Fibroblast of the conjunctiva (primary cell): Measurements from ENCODE around the gene RASD2.

Source experiments
- DNase-seq: peaks from one replicate; pipeline ENCODE4 v3.0.0-alpha.2; 2010; ENCODE audit warnings: low read depth

RASD2 gene

GRCh38 chr22:35586771-35587170 lies 46.1 kb downstream of the RASD2 start:
- DNase-seq, result no peak

GRCh38 chr22:35587447-35587870 lies 46.8 kb downstream of the RASD2 start:
- DNase-seq, result no peak

DNA sequence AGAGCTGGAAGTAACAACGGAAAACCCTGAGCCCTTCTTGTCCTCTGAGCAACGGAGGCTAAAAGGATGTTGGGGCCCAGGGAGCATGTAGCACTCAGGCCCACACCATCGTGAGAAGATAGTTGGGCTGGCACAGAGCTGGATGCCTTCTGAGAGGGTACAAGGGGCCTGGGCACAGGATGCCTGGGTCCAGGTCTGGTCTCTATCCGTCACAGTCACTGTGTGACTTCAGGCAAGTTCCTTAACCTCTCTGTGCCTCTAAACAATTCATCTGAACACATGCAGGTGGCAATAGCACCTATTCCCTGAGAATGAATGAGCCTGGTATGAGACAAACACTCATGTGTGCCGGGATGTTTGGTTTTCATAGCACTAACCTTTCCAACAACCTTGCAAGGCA lies 47.3 kb downstream of the RASD2 start:
- no peak for DNase-seq

GRCh38 chr22:35589071-35589755 lies 48.6 kb downstream of the RASD2 start:
- peak; percentile 59 for DNase-seq

GRCh38 chr22:35589756-35590093 lies 49.1 kb downstream of the RASD2 start:
- no peak for DNase-seq

- no peak for DNase-seq
These were observed 50.1 kb downstream of the RASD2 start for GRCh38 chr22:35590634-35591295.

- DNase-seq, result no peak
These were observed 51.2 kb downstream of the RASD2 start for GRCh38 chr22:35591714-35592417.

- no peak for DNase-seq
These were observed 51.9 kb downstream of the RASD2 start for GRCh38 chr22:35592418-35592967.

GRCh38 chr22:35593071-35593890 lies 52.6 kb downstream of the RASD2 start:
- DNase-seq, result no peak

- DNase-seq, result no peak
These were observed 53.4 kb downstream of the RASD2 start for GRCh38 chr22:35593891-35594470.

GRCh38 chr22:35594686-35595085 lies 54.1 kb downstream of the RASD2 start:
- no peak for DNase-seq

- DNase-seq, result no peak
These were observed 56.2 kb downstream of the RASD2 start for GRCh38 chr22:35596821-35597220.

- no peak for DNase-seq
These were observed 57.2 kb downstream of the RASD2 start for GRCh38 chr22:35597692-35598395.

DNA sequence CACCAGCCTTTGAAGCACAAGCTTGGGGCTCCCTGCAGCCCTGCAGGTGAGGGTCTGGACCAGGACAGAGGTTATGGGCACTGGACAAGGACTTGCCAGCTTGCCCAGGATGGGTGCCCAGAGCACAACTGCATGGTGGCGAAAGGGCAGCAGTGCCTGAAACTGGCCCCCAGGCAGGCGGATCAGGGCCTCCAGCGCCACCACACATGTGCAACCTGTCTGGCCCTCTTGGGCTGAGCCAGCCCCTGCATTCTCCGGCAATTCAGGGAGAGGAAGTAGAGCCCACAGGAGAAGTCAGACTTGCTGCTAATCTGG lies 57.7 kb downstream of the RASD2 start:
- DNase-seq, result no peak

GRCh38 chr22:35599364-35599763 lies 58.7 kb downstream of the RASD2 start:
- no peak for DNase-seq

GRCh38 chr22:35600476-35600875 lies 59.8 kb downstream of the RASD2 start:
- no peak for DNase-seq

- DNase-seq, result no peak
These were observed 60.5 kb downstream of the RASD2 start for GRCh38 chr22:35601013-35601580.

- no peak for DNase-seq
These were observed 61.3 kb downstream of the RASD2 start for GRCh38 chr22:35601743-35602615.
